Raji (cell line): ENCODE results near the gene IRF2.

Source experiments
- POLR2A ChIP-seq: IDR thresholded peaks from 2 replicates; pipeline ENCODE4 v1.6.1; 2011; ENCODE audit warnings: low read depth, low read length, control low read depth; ENCODE audit not compliant: insufficient read depth

The IRF2 gene

GRCh38 chr4:184368731-184369130 lies 105.6 kb downstream of the IRF2 start:
- TF ChIP-seq POLR2A = no peak

GRCh38 chr4:184368290-184368689 lies 106.1 kb downstream of the IRF2 start:
- TF ChIP-seq POLR2A = no peak

- TF ChIP-seq POLR2A = no peak
These were observed 110.0 kb downstream of the IRF2 start for GRCh38 chr4:184364100-184364921.

GRCh38 chr4:184363258-184363657 lies 111.1 kb downstream of the IRF2 start:
- no peak for TF ChIP-seq POLR2A

- TF ChIP-seq POLR2A = no peak
These were observed 112.0 kb downstream of the IRF2 start for GRCh38 chr4:184362396-184362795.

- no peak for TF ChIP-seq POLR2A
These were observed 112.9 kb downstream of the IRF2 start for GRCh38 chr4:184361443-184361842.

- no peak for TF ChIP-seq POLR2A
These were observed 114.5 kb downstream of the IRF2 start for GRCh38 chr4:184359888-184360287.

- no peak for TF ChIP-seq POLR2A
These were observed 115.7 kb downstream of the IRF2 start for GRCh38 chr4:184358521-184359232.

- no peak for TF ChIP-seq POLR2A
These were observed 116.6 kb downstream of the IRF2 start for GRCh38 chr4:184357772-184358171.

- no peak for TF ChIP-seq POLR2A
These were observed 117.2 kb downstream of the IRF2 start for GRCh38 chr4:184357165-184357564.

- no peak for TF ChIP-seq POLR2A
These were observed 118.0 kb downstream of the IRF2 start for GRCh38 chr4:184356366-184356765.

- no peak for TF ChIP-seq POLR2A
These were observed 118.5 kb downstream of the IRF2 start for GRCh38 chr4:184355857-184356256.

GRCh38 chr4:184355111-184355604 lies 119.2 kb downstream of the IRF2 start:
- no peak for TF ChIP-seq POLR2A

- no peak for TF ChIP-seq POLR2A
These were observed 121.5 kb downstream of the IRF2 start for GRCh38 chr4:184352891-184353290.

- TF ChIP-seq POLR2A = no peak
These were observed 122.5 kb downstream of the IRF2 start for GRCh38 chr4:184351560-184352451.
